ENCODE results near the gene MAP2K2.

MAP2K2 gene

DNA sequence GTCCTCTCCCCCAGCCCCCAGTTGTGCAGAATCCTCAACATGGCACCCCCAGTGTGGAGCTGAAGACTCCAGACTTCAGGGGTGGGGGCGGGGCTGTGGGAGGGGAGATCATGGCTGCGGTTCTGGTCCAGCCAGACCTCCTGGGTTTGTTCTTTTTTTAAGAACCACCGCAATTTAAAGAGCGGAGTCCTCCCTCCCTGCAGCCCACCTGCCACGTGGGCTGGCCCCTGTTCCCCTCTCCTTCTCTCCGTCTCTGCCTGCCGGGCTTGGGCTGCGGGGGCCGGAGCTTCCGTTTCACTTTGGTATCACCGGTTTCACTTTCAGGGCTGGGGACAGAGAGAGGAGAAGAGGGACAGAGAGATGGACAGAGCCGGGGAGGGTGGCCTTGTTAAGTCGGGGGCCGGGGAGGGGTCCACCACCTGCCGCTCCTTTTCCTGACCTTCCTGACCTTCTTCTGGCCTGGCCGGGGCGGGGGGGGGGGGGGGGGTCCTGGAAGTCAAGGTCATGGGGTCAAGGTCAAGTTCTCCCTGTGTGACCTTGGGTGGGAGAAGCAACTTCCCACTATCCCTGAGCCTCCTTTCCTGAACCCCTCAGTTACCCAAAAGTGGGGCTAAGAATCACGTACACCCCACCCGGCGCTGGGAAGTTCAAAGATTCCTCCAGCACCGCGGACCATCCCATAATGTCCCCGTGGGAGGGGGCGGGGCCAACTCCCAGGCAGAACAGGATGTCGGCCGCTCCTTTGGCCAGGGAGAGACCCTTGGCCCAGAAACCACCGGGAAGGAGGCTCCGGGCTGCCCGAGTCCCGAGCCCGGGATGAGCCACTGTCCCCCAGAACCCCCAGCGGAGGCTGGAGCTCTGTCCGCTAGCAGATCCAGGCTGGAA is 45.9 kb downstream of the MAP2K2 start:
- Mint-ChIP-seq H3K4me3 (peak overlapping the region; percentile 81), H3K27me3 (no peaks in the 10 kb centered on the region), H3K36me3 (ENCODE audit: insufficient read depth) (peaks cover 4% of the 10 kb centered on the region), H3K9me3 (no peaks in the 10 kb centered on the region), H3K27ac (ENCODE audit: low read depth) (peak overlapping the region; percentile 90), H3K4me1 (peaks cover 9% of the 10 kb centered on the region)
- peak; percentile 67 for ATAC-seq (replicated peaks; ENCODE audit: extremely low read depth, poor library complexity, severe bottlenecking)
- no peak for DNase-seq (ENCODE audit: low spot score in 2 of 2)

DNA sequence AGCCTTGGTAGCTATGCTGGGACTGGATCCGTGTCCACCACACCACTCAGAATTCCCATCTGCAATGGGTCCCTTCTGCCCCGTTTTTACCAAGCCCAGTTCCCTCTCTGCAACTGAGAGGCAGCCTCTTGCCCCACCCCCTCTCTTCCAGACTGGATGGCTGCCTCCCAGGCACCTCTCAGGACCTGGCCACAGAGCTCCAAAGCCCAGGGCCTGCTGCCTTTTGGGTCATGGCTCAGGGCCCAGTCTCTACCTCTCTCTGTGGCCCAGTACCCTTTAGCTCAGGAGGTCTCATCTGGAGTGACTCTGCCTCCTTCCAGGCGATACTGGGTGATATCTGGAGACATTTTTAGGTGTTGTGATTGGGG is 46.9 kb downstream of the MAP2K2 start:
- H3K9me3 Mint-ChIP-seq, result no peaks in the 10 kb centered on the region
- no peak for DNase-seq (ENCODE audit: low spot score in 2 of 2)
- H3K27ac Mint-ChIP-seq (ENCODE audit: low read depth), result no peak overlapping the region
- ATAC-seq (replicated peaks; ENCODE audit: extremely low read depth, poor library complexity, severe bottlenecking), result no peak
- H3K4me3 Mint-ChIP-seq, result peak overlapping the region; percentile 81
- H3K27me3 Mint-ChIP-seq, result no peaks in the 10 kb centered on the region
- peaks cover 4% of the 10 kb centered on the region for H3K36me3 Mint-ChIP-seq (ENCODE audit: insufficient read depth)
- H3K4me1 Mint-ChIP-seq, result peaks cover 6% of the 10 kb centered on the region

DNA sequence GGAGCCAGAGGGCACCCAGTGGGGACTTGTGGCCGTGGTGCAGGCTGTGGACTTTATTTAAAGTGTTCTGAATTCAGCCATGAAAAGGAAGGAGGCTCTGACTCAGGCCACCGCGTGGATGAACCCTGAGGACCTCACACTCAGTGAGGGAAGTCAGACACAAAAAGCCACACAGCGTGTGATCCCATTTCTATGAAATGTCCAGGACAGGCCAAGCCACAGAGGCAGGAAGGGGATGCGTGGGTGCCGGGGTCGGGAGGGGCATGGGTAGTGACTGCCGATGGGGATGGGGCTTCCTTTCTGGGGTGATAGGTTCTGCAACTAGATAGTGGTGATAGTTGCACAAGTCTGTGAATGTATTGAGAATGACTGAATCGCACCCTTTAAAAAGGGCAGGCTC is 48.5 kb downstream of the MAP2K2 start:
- ATAC-seq (replicated peaks; ENCODE audit: extremely low read depth, poor library complexity, severe bottlenecking) (no peak), DNase-seq (ENCODE audit: low spot score in 2 of 2) (no peak)
- Mint-ChIP-seq H3K27me3 (no peaks in the 10 kb centered on the region), H3K4me1 (peaks cover 6% of the 10 kb centered on the region), H3K9me3 (no peaks in the 10 kb centered on the region), H3K36me3 (ENCODE audit: insufficient read depth) (peaks cover 4% of the 10 kb centered on the region), H3K27ac (ENCODE audit: low read depth) (no peak overlapping the region), H3K4me3 (peak overlapping the region; percentile 23)

DNA sequence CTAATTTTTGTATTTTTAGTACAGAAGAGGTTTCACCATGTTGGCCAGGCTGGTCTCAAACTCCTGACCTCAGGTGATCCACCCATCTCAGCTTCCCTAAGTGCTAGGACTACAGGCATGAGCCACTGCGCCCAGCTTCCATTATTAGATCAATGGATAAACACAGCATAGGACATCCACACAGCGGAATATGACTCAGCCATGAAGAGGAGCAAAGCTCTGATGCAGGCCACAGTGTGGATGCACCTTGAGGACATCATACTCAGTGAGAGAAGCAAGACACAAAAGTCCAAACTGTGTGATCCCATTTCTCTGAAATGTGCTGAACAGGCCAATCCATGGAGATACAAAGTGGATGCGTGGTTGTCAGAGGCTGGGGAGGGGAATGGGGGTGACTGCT is 52.3 kb downstream of the MAP2K2 start:
- DNase-seq (ENCODE audit: low spot score in 2 of 2) (no peak), ATAC-seq (replicated peaks; ENCODE audit: extremely low read depth, poor library complexity, severe bottlenecking) (no peak)
- Mint-ChIP-seq H3K36me3 (ENCODE audit: insufficient read depth) (peaks cover 10% of the 10 kb centered on the region), H3K27ac (ENCODE audit: low read depth) (no peak overlapping the region), H3K4me3 (no peak overlapping the region), H3K4me1 (peaks cover 16% of the 10 kb centered on the region), H3K27me3 (no peaks in the 10 kb centered on the region), H3K9me3 (no peaks in the 10 kb centered on the region)

DNA sequence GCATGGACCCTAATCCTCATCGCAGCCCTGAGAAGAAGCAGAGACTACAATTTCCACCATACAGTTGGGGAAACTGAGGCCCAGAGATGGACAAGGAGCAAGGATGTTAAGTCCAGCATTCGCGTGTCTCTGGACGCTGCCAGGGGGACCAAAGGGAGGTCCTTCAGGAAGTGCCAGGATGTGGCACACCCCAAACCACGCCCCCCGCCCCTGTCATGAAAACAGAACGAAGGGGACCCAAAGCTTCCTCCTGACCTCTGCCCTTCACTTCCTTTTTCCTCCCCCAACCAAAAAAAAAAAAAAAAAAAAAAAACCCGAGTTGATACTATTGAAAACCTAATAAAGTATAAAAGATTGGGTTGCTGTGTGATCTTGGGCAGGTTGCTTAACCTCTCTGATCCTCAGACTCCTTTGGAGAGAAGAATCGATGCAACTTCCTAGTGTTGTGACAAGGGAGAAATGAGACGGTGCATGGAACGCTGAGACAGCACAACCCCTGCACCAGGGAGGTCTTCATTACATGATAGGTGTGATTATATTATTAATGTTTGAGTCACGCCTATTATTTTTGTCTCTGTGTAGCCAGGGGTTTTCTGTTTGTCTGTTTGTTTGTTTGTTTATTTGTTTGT is 54.5 kb downstream of the MAP2K2 start:
- DNase-seq (ENCODE audit: low spot score in 2 of 2) (no peak), ATAC-seq (replicated peaks; ENCODE audit: extremely low read depth, poor library complexity, severe bottlenecking) (no peak)
- Mint-ChIP-seq H3K36me3 (ENCODE audit: insufficient read depth) (peaks cover 11% of the 10 kb centered on the region), H3K4me3 (peak overlapping the region; percentile 17), H3K27me3 (no peaks in the 10 kb centered on the region), H3K27ac (ENCODE audit: low read depth) (peak overlapping the region; percentile 25), H3K9me3 (no peaks in the 10 kb centered on the region), H3K4me1 (peaks cover 16% of the 10 kb centered on the region)

DNA sequence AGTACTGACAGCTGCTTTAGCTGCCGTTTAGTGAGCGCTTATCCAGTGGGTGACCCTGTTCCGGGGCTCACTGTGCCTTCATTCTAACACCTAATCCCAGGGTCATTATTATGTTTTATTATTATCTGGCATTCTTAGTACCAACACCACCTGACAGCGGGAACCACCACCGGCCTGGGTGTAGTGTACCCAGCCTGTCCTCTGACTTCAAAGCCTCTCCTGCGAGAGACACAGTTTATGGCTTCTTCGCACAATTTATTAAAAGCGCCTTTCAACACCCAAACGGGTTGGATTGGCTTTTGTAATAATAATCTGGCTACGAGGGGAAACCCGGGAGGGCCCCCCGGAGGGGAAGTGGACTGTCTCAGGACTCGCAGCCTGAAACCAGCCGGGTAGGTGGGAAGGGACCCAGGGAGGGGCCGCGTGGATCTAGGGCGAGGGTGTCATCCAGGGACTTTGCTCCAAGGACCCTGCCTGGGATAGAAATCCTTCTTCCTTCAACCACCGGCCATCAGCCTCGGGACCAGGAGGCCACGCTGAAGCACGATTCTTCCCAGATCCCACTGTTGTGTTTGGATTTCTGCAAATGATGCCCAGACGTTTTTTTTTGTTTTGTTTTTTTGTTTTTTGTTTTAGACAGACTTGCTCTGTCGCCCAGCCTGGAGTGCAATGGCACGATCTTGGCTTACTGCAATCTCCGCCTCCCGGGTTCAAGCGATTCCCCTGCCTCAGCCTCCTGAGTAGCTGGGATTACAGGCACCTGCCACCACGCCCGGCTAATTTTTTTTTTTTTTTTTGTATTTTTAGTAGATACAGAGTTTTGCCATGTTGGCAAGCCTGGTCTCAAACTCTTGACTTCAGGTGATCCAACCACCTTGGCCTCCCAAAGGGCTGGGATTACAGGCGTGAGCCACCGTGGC is 55.6 kb downstream of the MAP2K2 start:
- Mint-ChIP-seq H3K27me3 (no peaks in the 10 kb centered on the region), H3K36me3 (ENCODE audit: insufficient read depth) (peaks cover 16% of the 10 kb centered on the region), H3K4me1 (peaks cover 16% of the 10 kb centered on the region)

DNA sequence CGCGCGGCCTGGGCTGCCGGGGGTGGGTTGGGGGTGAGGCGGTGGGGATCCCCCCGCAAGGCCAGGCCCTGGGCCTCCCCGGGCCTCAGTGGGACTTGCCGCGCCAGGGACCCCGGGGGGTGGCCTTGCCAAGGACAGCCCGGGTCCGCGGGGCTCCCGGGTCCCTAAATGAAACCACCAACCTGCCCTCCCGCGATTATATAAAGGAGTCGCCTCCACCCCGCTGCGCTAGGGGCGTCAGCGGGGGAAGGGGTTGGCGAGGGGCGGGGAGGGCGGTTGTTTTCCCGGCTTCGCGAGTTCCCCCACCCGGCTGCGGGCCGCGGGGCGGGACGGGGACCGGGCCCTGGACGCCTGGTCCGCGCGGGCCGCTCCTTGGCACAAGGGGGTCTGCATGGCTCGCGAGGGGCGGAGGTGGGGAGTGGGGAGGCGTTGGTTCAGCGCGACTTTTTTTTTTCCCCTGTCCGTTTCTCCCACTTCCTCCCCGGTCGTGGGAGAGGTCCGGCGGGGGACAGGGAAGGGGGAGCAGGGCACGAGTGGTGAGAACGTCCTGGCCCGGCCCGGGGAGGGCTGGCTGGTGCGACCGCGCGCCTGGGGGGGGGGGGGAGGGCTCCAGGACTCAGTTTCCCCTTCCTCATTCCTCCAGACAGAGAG is 56.4 kb downstream of the MAP2K2 start:
- Mint-ChIP-seq H3K27me3 (no peaks in the 10 kb centered on the region), H3K9me3 (no peaks in the 10 kb centered on the region), H3K4me1 (peaks cover 22% of the 10 kb centered on the region), H3K27ac (ENCODE audit: low read depth) (peak overlapping the region; percentile 71), H3K4me3 (peak overlapping the region; percentile 83), H3K36me3 (ENCODE audit: insufficient read depth) (peaks cover 21% of the 10 kb centered on the region)
- DNase-seq (ENCODE audit: low spot score in 2 of 2), result no peak
- no peak for ATAC-seq (replicated peaks; ENCODE audit: extremely low read depth, poor library complexity, severe bottlenecking)

More for the DNA sequence above, 55.6 kb downstream of the MAP2K2 start:
- Mint-ChIP-seq H3K9me3 (no peaks in the 10 kb centered on the region), H3K4me3 (peak overlapping the region; percentile 83), H3K27ac (ENCODE audit: low read depth) (peak overlapping the region; percentile 71)
- no peak for DNase-seq (ENCODE audit: low spot score in 2 of 2)
- ATAC-seq (replicated peaks; ENCODE audit: extremely low read depth, poor library complexity, severe bottlenecking), result no peak

DNA sequence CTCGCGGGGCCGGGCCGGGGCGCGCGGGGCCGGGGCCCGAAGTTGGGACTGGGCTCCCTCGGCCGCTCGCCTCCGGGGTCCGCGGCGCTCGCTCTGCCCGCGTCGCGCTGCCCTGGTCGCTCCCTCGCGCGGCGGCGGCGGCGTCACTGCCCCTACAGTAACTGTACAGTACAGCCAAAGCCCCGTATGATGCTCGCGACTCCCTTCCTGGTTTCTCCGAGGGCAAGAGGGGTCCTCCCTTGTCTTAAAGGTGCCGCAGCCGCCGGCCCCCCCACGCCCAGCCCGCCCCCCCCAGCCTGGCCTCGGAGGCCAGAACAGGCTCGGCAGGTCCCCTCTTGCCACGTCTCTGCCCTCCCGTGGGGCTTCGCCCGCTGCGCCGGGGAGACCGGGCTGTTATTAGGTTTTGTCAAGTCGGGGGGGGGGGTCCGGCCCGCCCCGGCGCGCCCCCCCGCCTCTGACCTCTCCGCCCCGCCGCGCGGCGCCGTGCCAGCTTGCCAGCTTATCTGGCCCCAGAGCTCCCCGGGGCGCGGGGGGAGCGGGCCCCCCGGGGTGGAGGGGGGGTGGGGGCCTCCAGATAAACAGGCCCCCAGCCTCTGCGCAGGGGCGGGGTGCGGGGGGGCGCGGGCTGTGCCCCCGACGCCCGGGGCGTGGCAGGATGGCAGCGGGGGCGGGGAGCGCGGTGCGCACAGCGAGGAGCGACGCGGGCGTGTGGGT is 57.1 kb downstream of the MAP2K2 start, which contains the start of gene ZBTB7A:
ZBTB7A (minus strand) TSS at position 218 of the 714 bp plus-strand sequence. CDS start 11,667 bp downstream, outside the sequence.
- no peaks in the 10 kb centered on the region for H3K9me3 Mint-ChIP-seq
- peak within 1 kb of the TSS; percentile 83 for H3K4me3 Mint-ChIP-seq
- peak within 1 kb of the TSS; percentile 64 for H3K27ac Mint-ChIP-seq (ENCODE audit: low read depth)
- no peaks in the 10 kb centered on the region for H3K27me3 Mint-ChIP-seq
- H3K36me3 Mint-ChIP-seq (ENCODE audit: insufficient read depth), result peaks cover 23% of the 10 kb centered on the region
- H3K4me1 Mint-ChIP-seq, result peaks cover 24% of the 10 kb centered on the region
- peak; percentile 48 for ATAC-seq (replicated peaks; ENCODE audit: extremely low read depth, poor library complexity, severe bottlenecking)
- peak in 1 of 2 donors; percentile 69 for DNase-seq (ENCODE audit: low spot score in 2 of 2)

DNA sequence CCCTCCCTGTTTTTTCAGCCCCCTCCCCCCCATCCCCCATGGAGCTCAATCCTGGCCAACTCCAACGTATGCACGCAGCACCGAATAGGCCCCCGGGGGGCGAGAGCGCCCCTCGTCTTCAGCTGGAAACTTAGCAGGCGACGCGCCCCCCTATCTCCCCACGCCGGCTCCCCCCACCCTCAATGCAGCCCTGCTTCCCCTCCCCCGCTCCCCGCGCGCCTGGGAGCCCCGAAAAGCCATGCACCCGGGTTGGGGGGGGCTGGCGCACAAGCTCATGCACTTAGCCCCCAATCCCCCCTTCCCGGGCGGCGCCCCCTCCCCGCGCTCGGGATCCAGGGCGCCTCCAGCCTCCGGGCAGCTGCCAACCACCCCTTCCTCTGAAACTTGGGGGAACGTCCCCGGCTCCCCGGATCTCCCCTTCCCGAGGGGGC is 57.7 kb downstream of the MAP2K2 start:
- H3K4me3 Mint-ChIP-seq, result peak overlapping the region; percentile 83
- H3K36me3 Mint-ChIP-seq (ENCODE audit: insufficient read depth), result peaks cover 25% of the 10 kb centered on the region
- ATAC-seq (replicated peaks; ENCODE audit: extremely low read depth, poor library complexity, severe bottlenecking) (peak; percentile 3), DNase-seq (ENCODE audit: low spot score in 2 of 2) (peak in 1 of 2 donors; percentile 50)
- no peaks in the 10 kb centered on the region for H3K27me3 Mint-ChIP-seq
- peaks cover 24% of the 10 kb centered on the region for H3K4me1 Mint-ChIP-seq
- no peaks in the 10 kb centered on the region for H3K9me3 Mint-ChIP-seq
- H3K27ac Mint-ChIP-seq (ENCODE audit: low read depth), result peak overlapping the region; percentile 64

DNA sequence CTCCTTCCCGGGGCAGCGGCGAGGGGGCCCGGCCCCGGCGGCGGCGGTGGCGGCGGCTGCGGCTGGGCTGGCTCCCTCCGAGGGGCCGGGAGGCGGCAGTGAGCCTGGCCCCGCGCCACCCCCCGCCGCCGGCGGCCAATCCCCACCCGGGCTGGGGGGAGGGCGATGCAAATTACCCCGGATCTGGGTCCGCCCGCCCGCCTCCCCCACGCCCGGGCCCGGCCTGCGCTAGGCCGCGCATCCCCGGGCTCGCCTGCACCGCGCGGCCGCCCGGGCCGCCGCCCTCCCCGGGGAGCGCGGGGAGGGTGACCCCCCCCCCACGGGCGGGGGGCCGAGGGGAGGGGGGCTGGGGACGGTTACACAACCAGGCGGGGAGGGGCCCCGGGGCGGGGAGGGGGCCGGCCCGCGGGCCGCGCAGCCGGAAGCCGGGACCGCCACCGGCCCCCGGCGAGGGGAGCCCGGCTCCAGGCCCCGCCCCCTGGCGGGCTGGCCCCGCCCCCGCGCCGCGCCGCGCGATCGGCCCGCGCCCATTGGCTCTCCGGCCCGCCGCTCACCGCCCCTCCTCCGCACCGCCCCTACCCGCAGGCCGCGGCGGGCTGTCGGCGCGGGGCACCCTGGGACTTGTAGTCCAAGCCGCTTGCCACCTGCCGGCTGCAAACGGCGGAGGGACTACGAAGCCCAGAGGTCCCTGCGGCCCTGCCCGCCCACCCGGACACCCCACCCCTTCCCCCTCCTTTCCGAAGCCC is 58.3 kb downstream of the MAP2K2 start:
- Mint-ChIP-seq H3K9me3 (no peaks in the 10 kb centered on the region), H3K27me3 (no peaks in the 10 kb centered on the region), H3K4me1 (peaks cover 25% of the 10 kb centered on the region), H3K27ac (ENCODE audit: low read depth) (peak overlapping the region; percentile 64), H3K36me3 (ENCODE audit: insufficient read depth) (peaks cover 25% of the 10 kb centered on the region), H3K4me3 (peak overlapping the region; percentile 83)
- ATAC-seq (replicated peaks; ENCODE audit: extremely low read depth, poor library complexity, severe bottlenecking) (peak; percentile 74), DNase-seq (ENCODE audit: low spot score in 2 of 2) (peak; percentile 92 to 97)
